ENCODE measurements around the gene CST2. TPM values are rescaled to one million over a fixed set of nuclear protein-coding genes. Genes with fewer than 3 reads are reported as not detected.
"Not testable (repeated sequence)": the region's sequence is repeated elsewhere in the genome, so short reads cannot be mapped to it uniquely, and the experiment has no call there.

Gene CST2
- total and polyA plus RNA-seq, 4 donors: not detected

DNA sequence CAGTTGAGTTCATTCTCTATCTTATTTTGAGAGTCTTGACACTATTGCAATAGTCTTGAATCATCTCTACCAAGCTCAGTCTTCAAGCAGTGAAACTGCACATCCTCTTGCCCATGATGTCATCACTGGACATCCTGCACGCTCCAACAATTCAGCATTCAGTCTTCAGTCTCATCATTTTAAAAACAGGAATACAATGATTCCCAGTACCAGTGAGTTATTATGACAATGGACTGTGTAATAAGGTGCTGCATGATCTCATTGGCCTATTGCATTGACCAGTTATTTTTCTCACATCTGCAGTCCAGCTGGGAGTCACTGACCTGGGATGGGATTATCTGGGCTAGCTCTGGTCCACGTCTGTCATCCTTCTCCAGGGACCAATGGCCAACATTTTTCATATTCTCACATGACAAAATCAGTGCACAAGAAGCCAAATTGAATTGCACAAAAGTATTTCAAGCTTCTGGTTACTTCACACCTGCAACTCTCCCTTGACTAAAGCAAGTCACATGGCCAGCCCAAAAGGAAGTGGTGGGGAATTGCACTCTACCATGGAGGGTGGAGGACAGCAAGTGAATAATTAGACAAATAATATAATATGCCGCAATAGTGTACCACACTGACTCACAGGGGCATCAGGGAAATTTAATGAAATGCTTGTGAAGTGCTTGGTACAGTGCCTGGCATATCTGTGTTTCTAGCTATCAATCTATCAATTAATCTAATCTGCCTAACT is 6.4 kb upstream of the CST2 start (continued):
- TF ChIP-seq ATF3 (IDR thresholded peaks at IDR 0.05): no peak

- H3K36me3 ChIP-seq (ENCODE audit: control insufficient read depth in 4 of 4, insufficient read depth in 3 of 4, low read depth in 1 of 4, low read length in 3 of 4); H3K4me1 ChIP-seq (ENCODE audit: control insufficient read depth in 4 of 4, insufficient read depth in 4 of 4, low read length in 3 of 4); DNase-seq (ENCODE audit: low spot score); H3K9me3 ChIP-seq (ENCODE audit: control insufficient read depth in 4 of 4, low read length in 3 of 4); H3K4me3 ChIP-seq (ENCODE audit: low read depth in 1 of 3, low read length in 3 of 3); H3K27me3 ChIP-seq (ENCODE audit: control insufficient read depth in 4 of 4, insufficient read depth in 4 of 4, low read length in 3 of 4); H3K27ac ChIP-seq (ENCODE audit: low read depth in 1 of 2, low read length in 2 of 2); H3K9ac ChIP-seq (ENCODE audit: low read depth in 1 of 2, low read length in 2 of 2): not testable (repeated sequence)
- 52% methylated on average over 3 of the region's 3 CpGs for WGBS
These were observed 5.4 kb upstream of the CST2 start for GRCh38 chr20:23831961-23832360.

DNA sequence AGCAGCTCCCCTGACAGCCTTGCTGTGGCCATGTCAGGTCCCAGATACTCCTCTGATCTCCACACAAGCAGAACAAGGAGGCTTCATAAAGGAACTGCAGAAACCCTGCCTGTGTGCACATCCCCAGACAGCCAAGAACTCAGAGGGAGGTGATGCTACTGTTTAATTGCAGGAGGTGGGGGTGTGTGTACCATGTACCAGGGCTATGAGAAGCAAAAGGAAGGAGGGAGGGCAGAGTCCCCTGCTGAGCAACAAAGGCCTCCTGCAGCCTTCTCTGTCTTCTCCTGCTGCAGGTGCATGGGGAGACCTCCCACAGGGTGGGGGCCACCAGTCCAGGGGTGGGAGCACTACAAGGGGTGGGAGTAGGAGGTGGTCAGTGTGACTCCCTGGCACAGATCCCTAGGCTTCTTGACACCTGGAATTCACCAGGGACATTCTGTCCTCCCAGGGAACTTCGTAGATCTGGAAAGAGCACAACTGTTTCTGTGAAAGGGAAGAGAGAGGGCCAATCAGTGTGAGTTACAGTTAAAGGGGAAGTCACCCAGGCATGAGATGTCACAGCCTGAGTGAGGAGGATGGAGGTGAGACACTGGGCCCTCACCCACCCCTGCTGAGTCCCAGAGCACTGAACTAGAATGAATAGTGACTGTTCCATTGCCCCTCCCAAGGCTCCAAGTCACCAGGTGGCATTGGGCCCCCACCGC is 2.8 kb downstream of the CST2 start:
- no peaks in the 10 kb centered on the region for H3K9me3 ChIP-seq (ENCODE audit: control insufficient read depth in 4 of 4, low read length in 3 of 4)
- TF ChIP-seq RXRA (IDR thresholded peaks at IDR 0.05): no peak
- TF ChIP-seq, protein P1, sequence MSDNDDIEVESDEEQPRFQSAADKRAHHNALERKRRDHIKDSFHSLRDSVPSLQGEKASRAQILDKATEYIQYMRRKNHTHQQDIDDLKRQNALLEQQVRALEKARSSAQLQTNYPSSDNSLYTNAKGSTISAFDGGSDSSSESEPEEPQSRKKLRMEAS (IDR thresholded peaks at IDR 0.05): no peak
- TF ChIP-seq TAF1 (conservative IDR thresholded peaks at IDR 0.05): no peak
- TF ChIP-seq FOXA2 (IDR thresholded peaks at IDR 0.05): no peak
- no peak for TF ChIP-seq EGR1 (IDR thresholded peaks at IDR 0.05; ENCODE audit: low read depth in 2 of 2)
- no peak for TF ChIP-seq HNF4G (IDR thresholded peaks at IDR 0.05)
- TF ChIP-seq GABPA (IDR thresholded peaks at IDR 0.05 in 1 of 2, conservative IDR thresholded peaks at IDR 0.05 in 1 of 2): no peak
- TF ChIP-seq FOXA1 (IDR thresholded peaks at IDR 0.05): no peak
- WGBS: 84% methylated on average over 2 of the region's 2 CpGs
- DNase-seq (ENCODE audit: low spot score): no peak
- H3K27ac ChIP-seq (ENCODE audit: low read depth in 1 of 2, low read length in 2 of 2): no peak overlapping the region
- no peak overlapping the region for H3K9ac ChIP-seq (ENCODE audit: low read depth in 1 of 2, low read length in 2 of 2)
- H3K4me1 ChIP-seq (ENCODE audit: control insufficient read depth in 4 of 4, insufficient read depth in 4 of 4, low read length in 3 of 4): no peaks in the 10 kb centered on the region
- no peak overlapping the region for H3K4me3 ChIP-seq (ENCODE audit: low read depth in 1 of 3, low read length in 3 of 3)
- no peaks in the 10 kb centered on the region for H3K36me3 ChIP-seq (ENCODE audit: control insufficient read depth in 4 of 4, insufficient read depth in 3 of 4, low read depth in 1 of 4, low read length in 3 of 4)
- peaks cover 0 to 3% (median 0%) of the 10 kb centered on the region in 4 donors for H3K27me3 ChIP-seq (ENCODE audit: control insufficient read depth in 4 of 4, insufficient read depth in 4 of 4, low read length in 3 of 4)

DNA sequence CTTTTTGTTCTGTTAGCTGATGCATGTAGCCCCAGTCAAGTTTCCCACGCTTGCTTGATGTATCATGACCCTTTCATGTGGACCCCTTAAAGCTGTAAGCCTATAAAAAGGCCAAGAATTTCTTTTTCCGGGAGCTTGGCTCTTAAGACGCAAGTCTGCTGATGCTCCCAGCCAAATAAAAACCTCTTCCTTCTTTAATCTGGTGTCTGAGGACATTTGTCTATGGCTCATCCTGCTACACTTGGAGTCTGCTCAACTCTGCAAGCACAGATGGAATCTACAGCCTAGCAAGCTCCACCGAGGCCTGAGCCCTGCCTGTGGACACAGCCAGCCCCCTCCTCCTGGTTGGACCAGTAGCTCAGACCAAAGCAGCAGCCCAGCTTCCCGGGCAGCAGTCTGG is 3.4 kb downstream of the CST2 start:
- 72% methylated on average over 5 of the region's 5 CpGs for WGBS
- TF ChIP-seq FOXA2 (IDR thresholded peaks at IDR 0.05): no peak
- no peak for TF ChIP-seq ZBTB33 (IDR thresholded peaks at IDR 0.05)
- TF ChIP-seq, protein P1 (IDR thresholded peaks at IDR 0.05): no peak
- no peak for TF ChIP-seq HNF4A (conservative IDR thresholded peaks at IDR 0.05)
- no peak for TF ChIP-seq RXRA (IDR thresholded peaks at IDR 0.05)
- no peak for TF ChIP-seq RAD21 (IDR thresholded peaks at IDR 0.05)
- no peak for TF ChIP-seq YY1 (IDR thresholded peaks at IDR 0.05)
- TF ChIP-seq JUND (IDR thresholded peaks at IDR 0.05): no peak
- no peak for TF ChIP-seq CTCF (IDR thresholded peaks at IDR 0.05; ENCODE audit: low read depth, low read length, missing input control)
- no peak for TF ChIP-seq SP1 (IDR thresholded peaks at IDR 0.05)

More for the DNA sequence above, 3.4 kb downstream of the CST2 start:
- Histone ChIP-seq H3K36me3 (ENCODE audit: control insufficient read depth in 4 of 4, insufficient read depth in 3 of 4, low read depth in 1 of 4, low read length in 3 of 4) (no peaks in the 10 kb centered on the region), H3K9me3 (ENCODE audit: control insufficient read depth in 4 of 4, low read length in 3 of 4) (no peaks in the 10 kb centered on the region), H3K4me3 (ENCODE audit: low read depth in 1 of 3, low read length in 3 of 3) (no peak overlapping the region), H3K27ac (ENCODE audit: low read depth in 1 of 2, low read length in 2 of 2) (no peak overlapping the region), H3K9ac (ENCODE audit: low read depth in 1 of 2, low read length in 2 of 2) (no peak overlapping the region), H3K4me1 (ENCODE audit: control insufficient read depth in 4 of 4, insufficient read depth in 4 of 4, low read length in 3 of 4) (no peaks in the 10 kb centered on the region), H3K27me3 (ENCODE audit: control insufficient read depth in 4 of 4, insufficient read depth in 4 of 4, low read length in 3 of 4) (peaks cover 0 to 3% (median 0%) of the 10 kb centered on the region in 4 donors)
- DNase-seq (ENCODE audit: low spot score): no peak
